HL-60/S4 treated with retinoic acid at 250 ng/mL for 4 days and 3 days (cell line): Measurements from ENCODE around the gene LITAF.
"Not testable (repeated sequence)": the region's sequence is repeated elsewhere in the genome, so short reads cannot be mapped to it uniquely, and the experiment has no call there.

Source experiments
- in situ Hi-C: fragments of 300-500 bp; cut with MboI; formaldehyde crosslinking; loops from 2 replicates; pipeline ENCODE4 v1.7.0; 2022; ENCODE audit warnings: low sequenced_read_pairs

The LITAF gene

DNA sequence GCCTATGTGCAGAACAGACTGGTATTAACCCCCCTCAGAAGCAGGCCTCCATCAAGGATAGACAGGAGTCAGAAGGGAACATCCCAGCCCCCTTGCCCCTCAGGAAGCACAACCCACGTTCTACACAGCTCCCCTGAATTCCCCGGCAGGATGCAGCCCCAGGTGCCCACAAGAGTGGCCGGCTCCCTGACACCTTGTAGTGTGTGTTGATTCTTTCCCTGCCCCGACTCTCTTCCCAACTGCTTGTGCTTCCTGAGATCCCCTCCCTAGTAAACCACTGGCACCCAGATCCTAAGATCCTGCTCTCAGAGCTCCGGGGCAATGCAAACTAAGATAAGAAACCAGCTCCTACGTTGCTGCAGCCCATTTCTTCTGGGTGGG lies 34.8 kb upstream of the LITAF start:
- in situ Hi-C loops, result no loop called here

DNA sequence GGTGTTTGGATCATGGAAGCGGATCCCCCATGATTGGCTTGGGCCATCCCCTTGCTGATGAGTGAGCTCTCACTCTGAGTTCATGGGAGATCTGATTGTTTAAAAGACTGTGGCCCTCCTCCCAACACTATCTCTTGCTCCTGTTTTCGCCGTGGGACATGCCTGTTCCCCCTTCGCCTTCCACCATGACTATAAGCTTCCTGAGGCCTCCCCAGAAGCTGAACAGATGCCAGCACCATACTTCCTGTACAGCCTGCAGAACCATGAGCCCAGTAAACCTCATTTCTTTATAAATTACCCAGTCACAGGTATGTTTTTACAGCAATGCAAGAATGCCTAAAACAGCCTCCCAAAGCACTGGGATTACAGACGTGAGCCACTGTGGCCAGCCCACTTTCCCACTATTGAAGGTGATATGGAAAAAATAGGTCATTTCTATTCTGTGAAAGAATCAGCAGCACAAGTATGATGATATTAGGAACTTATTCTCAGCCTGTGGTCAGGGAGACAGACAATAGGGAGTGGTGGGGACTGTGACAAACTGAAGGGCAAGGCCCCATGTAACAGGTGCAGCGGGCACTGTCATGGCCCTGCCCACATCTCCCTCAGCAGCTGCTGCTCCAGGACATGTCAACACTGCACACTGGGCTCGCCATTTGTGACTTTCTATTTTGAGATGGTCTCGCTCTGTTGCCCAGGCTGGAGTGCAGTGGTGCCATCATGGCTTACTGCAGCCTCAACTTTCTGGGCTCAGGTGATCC lies 33.7 kb upstream of the LITAF start:
- in situ Hi-C loops, result no loop called here

DNA sequence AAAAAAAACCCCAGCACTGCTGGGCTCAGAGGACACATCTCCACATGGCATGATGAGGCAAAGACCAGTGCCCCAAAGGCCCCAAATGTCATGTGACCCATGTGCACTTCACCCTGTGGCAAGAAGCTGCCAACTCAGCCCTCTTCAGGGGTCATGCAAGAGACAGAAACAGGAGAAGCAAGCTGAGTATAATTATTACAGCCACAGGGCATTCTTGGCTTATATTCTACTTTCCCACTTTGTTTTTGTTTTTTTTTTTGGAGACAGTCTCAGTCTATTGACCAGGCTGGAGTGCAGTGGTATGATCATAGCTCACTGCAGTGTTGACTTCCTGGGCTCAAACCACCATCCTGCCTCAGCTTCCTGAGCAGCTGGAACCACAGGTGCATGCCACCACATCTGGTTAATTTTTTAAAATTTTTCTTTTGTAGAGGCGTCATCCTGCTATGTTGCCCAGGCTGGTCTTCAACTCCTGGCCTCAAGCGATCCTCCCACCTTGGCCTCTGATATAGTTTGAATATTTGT lies 32.7 kb upstream of the LITAF start:
- in situ Hi-C loops, result no loop called here

DNA sequence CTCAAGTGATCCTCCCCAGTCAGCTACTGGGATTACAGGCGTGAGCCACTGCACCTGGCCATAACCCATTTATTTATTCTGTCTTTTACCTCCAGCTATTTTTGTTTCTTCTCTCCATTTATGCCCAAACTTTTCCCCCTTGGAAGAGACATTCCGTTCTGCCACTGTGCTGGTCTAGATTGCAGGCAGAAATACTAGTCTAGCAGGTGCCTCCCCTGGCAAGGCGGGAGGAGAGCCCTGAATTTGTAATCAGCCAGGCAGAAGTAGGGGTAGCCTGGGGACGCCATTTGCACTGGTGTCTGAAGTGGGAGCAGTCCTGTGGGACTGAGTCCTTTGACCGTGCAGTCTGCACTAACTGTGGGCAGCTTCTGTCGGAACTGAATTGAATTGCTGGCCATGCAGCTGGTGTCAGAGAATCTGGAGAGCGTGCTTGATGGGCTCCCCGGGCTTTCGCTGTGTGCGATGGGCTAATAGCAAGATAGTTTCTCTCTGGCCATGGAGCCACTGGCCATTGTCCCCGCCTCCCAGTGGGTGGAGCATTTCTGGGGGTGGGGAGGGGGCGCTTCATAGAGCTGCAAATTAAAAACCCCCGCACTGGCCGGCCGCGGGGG lies 31.5 kb upstream of the LITAF start:
- in situ Hi-C loops, result no loop called here

DNA sequence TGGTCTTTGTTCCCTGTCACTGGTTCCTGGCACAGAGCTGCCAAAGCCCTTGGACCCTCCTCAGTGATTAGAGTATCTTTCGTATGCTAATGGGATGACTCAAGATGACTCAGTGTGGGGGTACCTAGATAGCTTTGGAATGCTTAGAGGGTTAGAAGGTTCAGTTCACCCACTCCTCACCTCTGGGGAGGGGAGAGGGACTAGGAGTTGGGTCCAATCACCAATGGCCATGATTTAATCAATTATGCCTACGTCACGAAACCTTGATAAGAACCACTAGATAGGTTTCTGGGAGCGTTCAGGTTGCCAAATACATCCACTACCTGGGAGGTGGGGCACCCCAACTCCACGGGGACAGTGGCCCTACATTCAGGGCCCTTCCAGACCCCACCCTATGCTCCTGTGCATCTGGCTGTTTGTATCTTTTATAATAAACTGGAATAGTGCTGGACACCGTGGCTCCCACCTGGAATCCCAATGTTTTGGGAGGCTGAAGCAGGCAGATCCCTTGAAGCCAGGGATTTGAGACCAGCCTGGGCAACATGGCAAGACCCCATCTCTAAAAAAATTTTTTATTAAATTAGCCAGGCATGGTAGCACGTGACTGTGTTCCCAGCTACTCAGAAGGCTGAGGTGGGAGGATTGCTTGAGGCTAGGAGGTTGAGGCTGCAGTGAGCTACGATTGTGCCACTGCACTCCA lies 29.2 kb upstream of the LITAF start:
- in situ Hi-C loops, result no loop called here

DNA sequence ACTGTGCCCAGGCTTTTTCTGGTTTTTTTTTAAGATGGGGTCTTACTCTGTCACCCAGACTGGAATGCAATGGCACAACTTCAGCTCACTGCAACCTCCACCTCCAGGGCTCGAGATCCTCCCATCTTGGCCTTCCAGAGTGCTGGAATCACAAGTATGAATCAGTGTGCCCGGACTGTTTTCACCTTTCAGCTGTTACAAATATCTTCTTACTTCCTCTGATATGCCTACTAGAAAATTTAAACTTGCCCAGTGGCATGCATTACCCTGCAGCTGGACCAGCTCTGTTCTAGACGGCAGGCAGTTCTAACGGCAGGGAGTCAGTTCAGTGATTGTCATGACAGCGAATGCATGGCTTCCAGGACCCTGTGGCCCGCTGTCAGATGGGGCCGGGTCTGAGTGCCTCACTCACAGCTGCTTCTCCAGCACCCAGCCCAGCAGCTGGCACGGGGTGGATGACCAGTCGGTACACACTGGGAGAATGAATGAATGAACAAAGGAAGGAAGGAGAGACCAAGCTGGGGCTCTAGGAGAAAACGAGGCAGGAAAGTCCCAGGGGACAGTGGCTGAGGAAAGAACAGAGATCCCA lies 28.0 kb upstream of the LITAF start:
- in situ Hi-C loops, result no loop called here

DNA sequence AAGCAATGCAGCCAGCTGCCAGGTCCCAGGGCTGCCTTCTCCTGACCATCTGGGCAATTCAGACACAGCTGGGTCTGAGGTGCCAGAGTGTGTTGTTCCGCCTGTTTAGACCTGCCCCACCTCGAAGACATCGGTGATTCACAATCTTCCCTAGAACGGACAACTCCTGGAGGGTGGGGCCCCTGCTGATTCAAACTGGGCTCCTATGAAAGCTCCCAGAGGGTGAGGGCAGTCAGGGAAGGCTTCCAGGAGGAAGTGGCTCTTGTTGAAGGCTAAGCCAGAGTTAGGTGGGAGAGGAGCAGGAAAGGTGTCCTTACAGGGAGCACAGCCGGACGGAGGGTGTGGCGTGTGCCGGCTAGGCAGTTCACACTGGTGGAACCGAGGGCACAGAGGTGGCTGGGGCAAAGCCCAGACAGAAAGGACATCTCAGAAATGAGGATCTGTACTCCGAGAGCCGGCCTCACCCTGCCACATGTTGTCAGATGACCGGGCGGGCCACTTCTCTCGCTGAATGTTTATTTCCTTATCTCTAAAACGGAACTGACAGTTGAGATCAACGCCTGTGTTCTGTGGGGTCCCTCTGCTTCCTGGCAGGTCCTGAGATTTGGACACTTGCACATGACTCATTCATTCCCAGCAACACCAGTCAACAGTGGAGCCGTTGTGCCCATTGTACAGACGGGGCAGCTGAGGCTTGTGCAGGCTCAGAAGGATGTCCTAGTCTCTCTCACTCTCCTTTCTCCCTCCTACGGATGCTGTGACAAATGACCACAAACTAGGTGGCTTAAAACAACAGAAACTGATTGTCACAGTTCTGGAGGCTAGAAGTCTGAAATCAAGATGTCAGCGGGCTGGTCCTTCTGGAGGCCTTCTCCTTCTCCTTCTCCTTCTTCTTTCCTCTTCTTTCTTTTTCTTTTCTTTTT lies 26.9 kb upstream of the LITAF start:
- in situ Hi-C loops, result no loop called here

DNA sequence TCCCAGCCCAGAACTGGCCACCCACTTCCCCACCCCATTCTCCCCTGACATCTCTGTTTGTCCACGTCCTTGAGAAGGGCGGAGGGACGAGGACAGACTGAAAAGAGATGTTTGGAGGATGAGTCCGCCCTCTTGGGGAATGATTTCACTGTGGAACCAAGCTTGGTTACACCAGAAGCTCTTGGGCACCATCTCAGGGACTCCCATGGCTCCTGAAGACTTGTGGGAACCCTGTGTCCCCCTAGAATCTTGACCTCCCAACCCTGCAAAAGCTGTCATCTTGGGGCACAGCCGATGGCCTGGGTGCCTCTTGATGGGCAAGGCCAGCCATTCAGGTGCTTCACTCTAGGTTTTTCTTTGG lies 25.9 kb upstream of the LITAF start:
- in situ Hi-C loops, result no loop called here

DNA sequence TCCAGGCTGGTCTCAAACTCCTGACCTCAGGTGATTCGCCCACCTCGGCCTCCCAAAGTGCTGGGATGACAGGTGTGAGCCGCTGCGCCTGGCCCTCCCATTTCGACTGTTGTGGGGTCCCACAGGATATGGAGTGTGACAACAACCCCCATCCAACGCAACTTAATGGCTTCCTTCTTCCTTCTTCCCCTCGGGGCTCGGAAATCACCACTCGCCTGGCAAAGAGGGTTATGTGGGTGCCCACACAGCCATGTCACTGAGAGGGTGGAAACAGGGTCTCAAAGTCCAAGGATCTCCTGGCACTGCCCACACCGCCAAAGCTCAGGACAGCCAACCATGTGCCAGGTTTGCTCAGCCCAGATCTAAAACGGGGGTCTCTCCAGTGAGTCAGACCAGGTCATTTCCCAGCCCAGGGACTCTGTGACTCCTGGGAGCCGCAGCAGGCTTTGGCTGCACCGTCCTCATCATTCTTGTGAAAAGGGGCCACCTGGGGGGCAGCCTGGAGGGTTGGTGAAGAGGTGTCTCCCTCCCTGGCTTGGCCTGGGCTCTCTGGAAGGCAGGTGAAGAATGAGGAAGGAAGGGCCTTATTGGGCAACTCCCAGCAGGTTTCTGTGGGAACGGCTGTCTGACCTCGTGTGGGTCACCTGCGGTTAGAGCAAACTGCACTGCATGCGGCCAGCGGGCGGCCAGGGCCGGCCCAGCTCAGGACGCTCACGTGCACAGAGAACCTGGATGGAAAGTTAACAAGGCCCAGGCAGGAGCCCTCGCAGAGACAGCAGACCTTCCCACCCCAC lies 25.3 kb upstream of the LITAF start:
- in situ Hi-C loops, result no loop called here

DNA sequence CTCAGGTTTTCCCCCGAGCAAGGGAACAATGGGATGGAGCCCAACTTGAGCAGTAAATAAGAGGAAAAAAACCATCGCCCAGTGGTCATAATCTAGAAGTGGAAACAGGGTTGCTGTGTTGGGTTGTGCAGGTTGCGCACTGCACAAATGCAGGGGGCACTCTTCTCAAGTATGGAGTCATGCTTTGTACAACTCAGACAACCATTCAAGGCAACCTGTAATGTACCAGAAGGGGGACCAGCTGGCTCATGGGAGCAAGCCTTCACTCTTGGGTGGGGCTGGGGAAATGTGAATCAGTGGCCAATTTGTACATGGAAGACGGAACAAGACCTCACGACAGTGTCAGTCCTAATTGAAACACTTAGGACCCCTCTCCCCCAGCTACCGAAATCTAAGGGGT lies 23.9 kb upstream of the LITAF start:
- in situ Hi-C loops, result no loop called here

DNA sequence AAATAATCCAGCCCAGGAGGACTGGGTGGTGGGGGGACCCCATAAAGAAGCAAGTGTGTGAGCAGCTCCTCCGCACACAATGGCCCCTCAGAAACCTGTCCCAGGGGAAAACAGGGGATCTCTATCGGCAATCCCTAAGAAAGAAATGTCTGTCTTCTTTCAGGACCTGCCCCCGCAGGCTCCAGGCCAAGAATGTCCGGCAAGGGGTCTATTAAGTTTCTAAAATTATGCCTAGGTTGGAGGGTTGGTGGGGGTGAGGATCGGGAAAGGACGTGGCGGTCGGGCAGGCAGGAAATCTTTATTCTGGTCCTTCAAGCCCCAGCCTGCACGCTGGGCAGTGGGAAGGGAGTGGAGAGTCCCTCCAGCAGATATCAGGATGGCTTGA lies 23.4 kb upstream of the LITAF start:
- in situ Hi-C loops, result no loop called here

DNA sequence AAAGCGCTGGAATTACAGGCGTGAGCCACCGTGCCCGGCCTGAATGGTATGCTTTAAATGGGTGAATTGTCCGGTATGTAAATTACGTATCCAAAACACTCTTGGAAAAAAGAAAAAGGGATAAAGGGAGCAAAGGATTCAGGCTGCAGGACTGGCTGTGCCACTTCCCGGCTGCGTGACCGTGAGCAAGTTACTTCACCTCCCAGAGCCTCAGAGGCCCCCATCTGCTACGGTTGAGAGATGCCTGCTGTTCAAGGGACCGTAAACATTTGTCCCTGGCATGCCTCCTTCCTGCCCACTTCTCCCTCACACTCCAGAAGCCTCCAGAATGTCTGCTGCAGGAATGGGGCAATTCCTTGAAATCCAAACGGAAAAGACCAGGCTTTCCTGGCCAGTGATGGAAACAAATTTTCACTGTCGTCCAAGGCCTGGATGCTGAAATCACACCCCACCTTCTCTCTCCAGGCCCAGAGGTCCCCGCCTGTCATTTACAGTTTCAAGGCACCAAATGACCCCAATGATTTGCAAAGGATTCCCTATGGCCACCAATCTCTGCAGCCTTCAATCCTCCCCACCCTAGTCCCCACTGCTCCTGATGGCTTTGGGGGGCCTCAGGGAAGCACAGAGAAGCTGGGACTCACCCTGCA lies 22.9 kb upstream of the LITAF start:
- in situ Hi-C loops, result no loop called here

DNA sequence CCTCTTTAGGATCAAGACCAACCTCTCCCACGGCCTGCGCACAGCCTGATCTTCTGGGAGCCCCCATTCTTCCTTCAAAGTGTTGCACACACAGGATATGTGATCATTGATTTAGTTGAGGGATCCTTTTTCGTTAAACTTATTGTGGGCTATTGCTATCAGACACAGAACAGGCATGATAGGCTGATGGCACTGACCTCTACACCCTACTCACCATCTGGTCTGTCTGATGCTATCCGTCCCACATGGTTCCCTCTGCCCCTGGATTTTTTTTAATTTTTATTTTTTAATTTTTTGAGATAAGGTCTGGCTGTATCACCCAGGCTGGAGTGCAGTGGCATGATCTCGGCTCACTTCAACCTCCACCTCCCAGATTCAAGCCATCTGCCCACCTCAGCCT lies 19.2 kb upstream of the LITAF start:
- in situ Hi-C loops, result no loop called here

DNA sequence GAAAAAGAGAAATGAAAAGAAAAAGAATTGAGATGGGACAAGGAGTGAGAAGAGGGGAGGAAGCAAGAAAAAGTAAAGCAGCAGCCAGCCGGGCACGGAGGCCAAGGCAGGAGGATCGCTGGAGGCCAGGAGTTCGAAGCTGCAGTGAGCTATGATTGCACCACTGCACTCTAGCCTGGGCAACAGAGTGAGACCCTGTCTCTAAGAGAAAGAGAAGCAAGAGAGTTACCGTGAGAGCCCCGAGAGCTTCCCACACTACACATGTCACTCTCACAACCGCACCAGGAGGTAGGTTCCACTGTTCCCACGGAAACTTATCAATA lies 18.8 kb upstream of the LITAF start:
- in situ Hi-C loops, result no loop called here

DNA sequence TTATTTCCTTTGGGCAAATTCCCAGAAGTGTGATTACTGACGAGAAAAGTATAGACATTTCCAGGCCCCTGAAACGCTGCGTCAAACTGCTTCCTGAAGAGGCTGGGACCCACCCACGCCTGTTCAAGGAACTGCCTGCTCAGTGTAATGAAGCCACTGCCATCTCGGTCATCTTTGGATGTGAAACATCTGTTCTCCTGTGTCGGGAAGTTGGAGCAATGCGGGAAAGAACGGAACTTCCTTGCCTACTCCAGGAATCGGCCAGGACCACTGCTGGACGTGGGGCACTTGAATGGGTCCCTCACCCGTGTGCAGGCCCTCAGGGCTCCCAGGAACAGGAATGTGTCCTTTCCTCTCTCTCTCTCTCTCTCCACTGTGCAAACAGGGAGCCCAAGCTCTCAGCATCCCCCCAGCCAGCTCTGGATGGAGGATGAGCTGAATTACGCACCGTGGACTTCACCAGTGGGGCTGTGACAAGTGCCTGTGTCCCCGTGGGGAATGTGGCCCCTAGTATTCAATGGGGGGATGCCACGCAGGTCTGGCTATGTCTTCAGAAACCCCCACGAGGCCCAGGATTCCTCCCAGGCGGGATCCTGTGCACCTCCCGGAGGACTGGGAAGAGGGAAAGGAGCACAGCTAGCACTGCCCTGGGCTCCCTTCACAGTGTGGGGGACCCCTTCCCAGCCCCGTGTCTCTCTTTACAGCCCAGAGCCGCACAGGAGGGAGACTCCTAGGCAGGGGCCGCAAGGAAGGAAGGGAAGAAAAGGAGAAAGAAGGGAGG lies 18.3 kb upstream of the LITAF start:
- in situ Hi-C loops, result no loop called here

DNA sequence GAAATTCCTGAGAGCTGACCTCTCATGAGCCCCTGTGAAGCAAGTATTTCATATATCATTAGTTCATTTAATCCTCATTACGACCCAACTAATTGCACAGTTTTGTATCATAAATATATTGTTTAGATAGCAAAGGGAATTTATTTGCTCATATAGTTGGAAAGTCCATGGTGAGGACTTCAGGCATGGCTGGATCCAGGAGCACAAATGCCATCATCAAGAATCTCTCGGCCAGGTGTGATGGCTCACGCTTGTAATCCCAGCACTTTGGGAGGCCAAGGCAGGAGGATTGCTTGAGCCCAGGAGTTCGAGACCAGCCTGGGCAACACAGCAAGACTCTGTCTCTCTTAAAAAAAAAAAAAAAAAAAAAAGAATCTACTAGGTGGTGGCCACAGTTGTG lies 17.6 kb upstream of the LITAF start:
- in situ Hi-C loops, result not testable (repeated sequence)

DNA sequence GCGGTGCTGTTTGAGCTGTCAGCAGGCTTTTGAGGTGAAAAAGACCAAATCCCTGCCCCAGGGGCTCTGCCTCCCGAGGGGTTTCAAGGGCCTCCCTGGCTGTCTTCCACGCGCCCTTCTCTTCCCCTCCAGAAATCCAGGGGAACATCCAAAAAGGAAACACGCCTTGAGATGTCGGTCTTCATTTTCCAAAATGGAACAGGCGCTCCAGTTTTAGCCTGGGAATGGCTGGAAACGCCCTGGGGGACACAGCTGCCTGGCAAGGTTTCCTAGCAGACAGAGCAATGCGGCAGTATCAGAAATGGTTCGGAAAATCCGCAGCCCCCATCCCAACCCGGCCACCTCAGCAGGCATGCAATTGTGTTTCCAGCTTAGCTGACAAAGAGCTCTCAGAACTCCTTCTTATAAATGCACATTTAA lies 16.6 kb upstream of the LITAF start:
- in situ Hi-C loops, result no loop called here

DNA sequence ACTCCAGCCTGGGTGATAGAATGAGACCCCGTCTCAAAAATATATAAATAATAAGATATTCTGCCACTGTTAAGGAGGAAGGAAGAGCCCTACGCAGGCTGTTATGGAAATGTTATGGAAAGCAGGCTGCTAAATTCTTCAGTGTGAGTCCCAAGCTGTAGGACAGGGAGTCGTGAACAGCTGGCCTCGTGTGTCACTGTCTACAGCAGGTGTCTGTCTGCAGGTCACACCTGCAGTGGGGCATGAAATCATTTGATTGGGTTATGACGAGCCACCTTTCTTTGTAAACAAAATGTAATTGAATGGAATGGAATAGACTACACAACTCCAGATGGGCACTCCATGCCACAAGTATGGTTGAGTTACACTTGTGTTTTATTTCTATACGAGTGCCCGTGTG lies 15.6 kb upstream of the LITAF start:
- in situ Hi-C loops, result no loop called here

DNA sequence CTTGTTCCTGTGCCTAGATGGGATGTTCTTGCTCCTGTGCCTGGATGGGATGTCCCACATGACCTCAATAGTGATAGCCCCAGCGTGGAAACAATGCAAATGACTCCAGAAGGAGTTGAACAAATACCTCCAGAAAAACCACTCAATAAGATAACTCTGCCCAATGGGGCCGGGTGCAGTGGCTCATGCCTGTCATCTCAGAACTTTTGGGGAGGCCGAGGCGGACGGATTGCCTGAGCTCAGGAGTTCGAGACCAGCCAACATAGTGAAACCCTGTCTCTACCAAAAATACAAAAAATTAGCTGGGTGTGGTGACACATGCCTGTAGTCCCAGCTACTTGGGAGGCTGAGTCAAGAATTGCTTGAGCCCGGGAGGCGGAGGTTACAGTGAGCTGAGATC lies 15.2 kb upstream of the LITAF start:
- in situ Hi-C loops, result no loop called here
